K562 (cell line): ENCODE data around the gene SIRT7. TPM values are rescaled to one million over a fixed set of nuclear protein-coding genes. Genes with fewer than 3 reads are reported as not detected.

ENCODE experiments used
- ATAC-seq: fragments of 200-7000 bp; cut with Tn5 transposase; 3 replicates; pipeline ENCODE4 v1.9.1; 2020; ENCODE audit warnings: moderate library complexity
- BruUV-seq: library from RNA; stranded (reverse); fragments of 400-500 nt; replicated peaks from 2 replicates; lab custom pipeline; 2021; lab: Mats Ljungman, UMichigan
- CTCF ChIA-PET: fragments of 300-600 bp; formaldehyde crosslinking; extraction: SDS; loops from one replicate; lab custom pipeline; 2021; ENCODE audit warnings: low intra/inter-chr PET ratio; lab: Yijun Ruan, JAX
- POLR2A ChIA-PET: fragments of 300-600, 350-650 bp; sonication (Branson Sonifier 250); formaldehyde crosslinking; extraction: SDS; loops from one replicate; lab custom pipeline; 2021; ENCODE audit warnings: antibody characterized with exemption, inconsistent platforms; lab: Yijun Ruan, JAX
- DNase-seq, 4 experiments: peaks; one replicate each; pipeline versions ENCODE4 v3.0.0 to v3.0.0-alpha.2; 2011 to 2018; ENCODE audit warnings: low spot score in 3 of 4, mixed read lengths in 3 of 4; ENCODE audit errors: extremely low read depth in 1 of 4
- FAIRE-seq: peaks from 2 replicates; lab custom pipeline; 2011; peaks lifted over from hg19 to GRCh38; lab: Jason Lieb, UNC
- H2AFZ ChIP-seq: 2 replicates; pipeline ENCODE4 v1.6.0; 2011; ENCODE audit warnings: low read depth, low read length, control low read depth, inconsistent platforms
- H3K27ac ChIP-seq: fragments of 200-600 bp; 3 replicates; pipeline ENCODE4 v1.8.0; 2011; ENCODE audit warnings: low read depth, mild to moderate bottlenecking, control low read depth, inconsistent platforms, low read length, moderate library complexity, mixed read lengths; ENCODE audit errors: extremely low read depth
- H3K27me3 ChIP-seq, 2 experiments: fragments of 300-600 bp in 1 of 2; 2 replicates in 1 of 2; 3 replicates in 1 of 2; pipeline versions ENCODE4 v1.6.0 to v1.8.0; 2011; ENCODE audit warnings: inconsistent platforms in 2 of 2, low read length in 2 of 2, mild to moderate bottlenecking in 1 of 2, mixed read lengths in 1 of 2, moderate library complexity in 1 of 2; ENCODE audit not compliant: control insufficient read depth in 2 of 2, insufficient read depth in 2 of 2
- H3K36me3 ChIP-seq: fragments of 300-600 bp; 3 replicates; pipeline ENCODE4 v1.8.0; 2011; ENCODE audit warnings: mild to moderate bottlenecking, low read length, inconsistent platforms; ENCODE audit not compliant: control insufficient read depth, insufficient read depth
- H3K4me1 ChIP-seq, 2 experiments: fragments of 200-600 bp in 1 of 2; replicated peaks in 1 of 2; 2 replicates in 1 of 2; 3 replicates in 1 of 2; pipeline versions ENCODE4 v1.5.1 to v1.8.0; 2011; ENCODE audit warnings: inconsistent platforms in 2 of 2, low read length in 2 of 2, mild to moderate bottlenecking in 1 of 2, mixed read lengths in 1 of 2, moderate library complexity in 1 of 2; ENCODE audit not compliant: control insufficient read depth in 2 of 2, insufficient read depth in 2 of 2
- H3K4me2 ChIP-seq: 2 replicates; pipeline ENCODE4 v1.6.1; 2011; ENCODE audit warnings: low read length, control low read depth, inconsistent platforms, mixed read lengths; ENCODE audit not compliant: insufficient read depth
- H3K4me3 ChIP-seq: fragments of 200-600 bp; sonication (generic), shearing (Covaris generic); 2 replicates; pipeline ENCODE4 v1.5.1; 2016; ENCODE audit warnings: control low read depth, inconsistent platforms
- H3K79me2 ChIP-seq: fragments of 200-600 bp; 3 replicates; pipeline ENCODE4 v1.8.0; 2011; ENCODE audit warnings: low read length, inconsistent platforms; ENCODE audit not compliant: control insufficient read depth, insufficient read depth
- H3K9ac ChIP-seq, 2 experiments: 2 replicates each; pipeline versions ENCODE4 v1.6.0 to v1.6.1; 2011; ENCODE audit warnings: low read depth in 2 of 2, low read length in 2 of 2, control low read depth in 1 of 2, inconsistent platforms in 1 of 2, mild to moderate bottlenecking in 1 of 2, mixed read lengths in 1 of 2; ENCODE audit not compliant: insufficient read depth in 1 of 2
- H3K9me1 ChIP-seq: one replicate; pipeline ENCODE4 v1.6.0; 2011; ENCODE audit warnings: inconsistent platforms, mild to moderate bottlenecking, low read length, moderate library complexity; ENCODE audit not compliant: control insufficient read depth, insufficient read depth
- H3K9me3 ChIP-seq: replicated peaks from 2 replicates; pipeline ENCODE4 v1.5.1; 2011; ENCODE audit warnings: low read depth, low read length, inconsistent platforms; ENCODE audit not compliant: control insufficient read depth, insufficient read depth
- H4K20me1 ChIP-seq: replicated peaks from 2 replicates; pipeline ENCODE4 v1.6.1; 2011; ENCODE audit warnings: low read length, inconsistent platforms, mixed read lengths; ENCODE audit not compliant: control insufficient read depth, insufficient read depth
- BDP1 ChIP-seq: IDR thresholded peaks from 3 replicates; pipeline ENCODE4 v1.6.1; 2011; ENCODE audit not compliant: insufficient read length, insufficient read depth
- NBN ChIP-seq: fragments of 450-650 bp; IDR thresholded peaks from 2 replicates; pipeline ENCODE4 v1.6.1; 2016; ENCODE audit warnings: low read depth, mild to moderate bottlenecking
- NCOA6 ChIP-seq: fragments of 450-650 bp; IDR thresholded peaks from 2 replicates; pipeline ENCODE4 v1.6.1; 2017; ENCODE audit warnings: mild to moderate bottlenecking
- NFIC ChIP-seq: fragments of 450-650 bp; IDR thresholded peaks from 2 replicates; pipeline ENCODE4 v1.6.1; 2017; ENCODE audit warnings: mild to moderate bottlenecking, inconsistent platforms
- SREBF1 ChIP-seq: fragments of 150-350 bp; IDR thresholded peaks from 2 replicates; pipeline ENCODE4 v1.6.1; 2014; ENCODE audit warnings: antibody characterized with exemption, low read depth, low read length, borderline replicate concordance
- ZBTB40 ChIP-seq, 2 experiments: fragments of 450-650 bp in 1 of 2; sonication (generic) in 1 of 2; formaldehyde crosslinking in 1 of 2; IDR thresholded peaks; 2 replicates each; pipeline versions ENCODE4 v1.7.1 to v1.9.0; 2016 to 2022; ENCODE audit warnings: inconsistent platforms in 1 of 2, mild to moderate bottlenecking in 1 of 2, missing genetic modification reagents in 1 of 2
- ZBTB7A ChIP-seq: IDR thresholded peaks from 2 replicates; pipeline ENCODE4 v1.6.1; 2011; ENCODE audit warnings: low read depth, mild to moderate bottlenecking, low read length, moderate library complexity, borderline replicate concordance; ENCODE audit not compliant: control insufficient read depth
- WGBS: fragments of 100-300 bp; shearing (Covaris generic); methylation state at CpG from one replicate; pipeline ENCODE4 v1.1.6; 2016; ENCODE audit warnings: low coverage, mixed read lengths; ENCODE audit not compliant: insufficient coverage; ENCODE audit errors: missing lambda C conversion rate; 5-methylcytosine and 5-hydroxymethylcytosine counted together
- in situ Hi-C: fragments of 300-500 bp; cut with MboI; formaldehyde crosslinking; loops from 4 replicates; pipeline ENCODE4 v1.15.0; 2018; ENCODE audit warnings: inconsistent platforms, mixed read lengths
- intact Hi-C: fragments of 100-400 bp; cut with micrococcal nuclease; formaldehyde crosslinking; loops from 2 replicates; pipeline ENCODE4 v1.14.2; 2022
- polyA plus RNA-seq, 8 experiments: library from polyadenylated mRNA; depleted of rRNA in 4 of 8; stranded (reverse) in 5 of 8; unstranded in 3 of 8; fragments of >200 nt; fragmentation: Nextera tagmentation in 2 of 8; fragmentation: Illumina TruSeq in 1 of 8; extraction: Ambion mirVana in 2 of 8; extraction: Trizol in 1 of 8; gene quantifications; 2 replicates each; pipeline versions ENCODE4 v1.2.1 to v1.2.3, GENCODE V29; 2011 to 2014; ENCODE audit warnings: inconsistent platforms in 1 of 8, missing spikeins in 1 of 8
- total RNA-seq, 7 experiments: library from RNA; depleted of rRNA in 6 of 7; stranded (reverse); fragments of >200 nt in 6 of 7; fragmentation: Illumina TruSeq in 2 of 7; extraction: Trizol in 2 of 7; gene quantifications; 2 replicates each; pipeline versions ENCODE4 v1.2.1 to v1.2.3, GENCODE V29; 2011 to 2021; ENCODE audit warnings: low replicate concordance in 1 of 7

Gene SIRT7
- total and polyA plus RNA-seq, 9 of the 15 experiments (the other 6 are each of a cell fraction or from before 2014, with no cell fraction given) = 1.6 to 54.8 (median 20.3) TPM

DNA sequence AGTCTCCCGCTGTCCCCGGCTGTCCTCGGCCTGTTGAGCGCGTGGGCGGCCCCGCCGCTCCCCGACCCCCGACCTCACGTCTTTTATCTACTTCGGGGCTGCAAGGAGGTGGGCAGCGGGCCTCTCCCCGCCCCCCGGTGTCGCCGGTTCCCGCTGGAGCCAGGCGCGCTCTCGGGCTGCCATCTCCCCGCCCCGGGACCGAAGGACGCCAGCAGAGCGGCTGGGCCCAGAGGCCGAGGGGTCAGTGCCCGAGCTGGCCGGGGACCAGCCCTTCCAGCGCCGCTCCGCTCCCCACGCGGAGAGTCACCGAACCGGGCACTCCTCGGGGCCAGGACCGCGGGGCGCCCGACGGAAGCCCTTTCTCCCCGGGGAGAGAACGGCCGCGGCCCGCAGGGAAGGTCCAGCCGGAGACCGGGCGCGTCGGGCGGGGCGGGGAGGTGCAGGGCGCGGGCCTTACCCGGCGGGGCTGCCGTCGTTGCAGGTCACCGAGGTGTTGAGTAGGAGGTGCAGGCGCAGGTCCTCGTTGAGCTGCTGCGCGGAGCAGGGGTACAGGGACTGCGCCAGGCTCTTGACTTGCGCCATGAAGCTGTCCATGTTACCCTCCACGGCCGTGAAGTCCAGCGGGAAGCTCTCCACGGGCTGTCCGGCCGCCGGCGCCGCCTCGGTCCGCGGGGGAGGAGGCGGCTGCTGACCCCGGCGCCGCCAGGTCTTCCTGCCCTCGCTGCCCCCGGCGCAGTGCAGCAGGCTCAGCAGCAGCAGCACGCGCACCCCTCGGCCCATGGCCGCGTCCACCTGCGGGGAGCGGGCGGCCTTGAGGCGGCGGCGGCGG, 42.4 kb upstream of the SIRT7 start:
- peak overlapping the region; percentile 82 to 92 for H3K9ac ChIP-seq
- in situ Hi-C loops = no loop called here
- intact Hi-C loops = no loop called here
- TF ChIP-seq ZBTB7A (0 out of 2 replicates have a peak, but pooled peaks have one; percentile 17), NFIC (peak; percentile 70), ZBTB40 (IDR thresholded peaks at IDR 0.05) (peak; percentile 48; the same call in 1 of the 2 replicates), ZBTB40 (CRISPR knock-in tag; IDR thresholded peaks at IDR 0.05) (no peak), NBN (no peak), BDP1 (no peak), NCOA6 (peak; percentile 89), SREBF1 (no peak)

More for the DNA sequence above, 42.4 kb upstream of the SIRT7 start:
- H3K27ac ChIP-seq = peak overlapping the region; percentile 68
- H3K9me1 ChIP-seq = no peaks in the 10 kb centered on the region
- peaks cover 7 to 73% of the 10 kb centered on the region in 2 experiments; a peak in 4 of 5 replicates for H3K4me1 ChIP-seq
- peak overlapping the region; percentile 85 for H3K4me2 ChIP-seq
- ATAC-seq (peak; percentile 26), DNase-seq (peak; percentile 36 to 50 (median 42)), FAIRE-seq (no peak)
- 3% methylated on average over 51 of the region's 98 CpGs for WGBS
- peak overlapping the region; percentile 58 for H3K4me3 ChIP-seq
- H3K9me3 ChIP-seq = no peaks in the 10 kb centered on the region
- BruUV-seq = no TSS peak
- H3K27me3 ChIP-seq = no peaks in the 10 kb centered on the region
- POLR2A ChIA-PET = interaction anchor here (0.8 to 1.6 kb wide), 14 partner anchors 8 to 225 kb away, joined by 3 to 7 read pairs (median 4); partner anchors contain the start of genes ASPSCR1, CENPX, LRRC45 and PYCR1
- peaks cover 20% of the 10 kb centered on the region for H3K79me2 ChIP-seq
- CTCF ChIA-PET = interaction anchor here (0.5 to 5.2 kb wide), 9 partner anchors 17 to 807 kb away, joined by 3 to 103 read pairs (median 5); partner anchors contain the start of genes ASPSCR1, CENPX, DCXR and LRRC45
- H2AFZ ChIP-seq = peak overlapping the region; percentile 91
- peaks cover 15% of the 10 kb centered on the region; the same call in 2 of the 3 replicates for H3K36me3 ChIP-seq
- no peaks in the 10 kb centered on the region for H4K20me1 ChIP-seq
